Neural progenitor cell (in vitro differentiated cells): ENCODE data around the gene NAA20. TPM values are rescaled to one million over a fixed set of nuclear protein-coding genes. Genes with fewer than 3 reads are reported as not detected.

Source experiments
- DNase-seq: peaks from one replicate; pipeline ENCODE4 v3.0.0-alpha.2; 2016; ENCODE audit warnings: low spot score
- H2AFZ ChIP-seq: fragments of 200-600 bp; sonication (generic); replicated peaks from 2 replicates; pipeline ENCODE4 v1.6.1; 2016; ENCODE audit warnings: antibody characterized with exemption
- H3F3A ChIP-seq: fragments of 200-600 bp; sonication (generic); 2 replicates; pipeline ENCODE4 v1.6.1; 2016; ENCODE audit warnings: antibody characterized with exemption, low read depth
- H3K27ac ChIP-seq: fragments of 200-600 bp; sonication (generic); 2 replicates; pipeline ENCODE4 v1.5.1; 2016; ENCODE audit warnings: mild to moderate bottlenecking
- H3K27me3 ChIP-seq: fragments of 200-600 bp; sonication (generic); 2 replicates; pipeline ENCODE4 v1.6.1; 2016; ENCODE audit warnings: mild to moderate bottlenecking, moderate library complexity
- H3K36me3 ChIP-seq: fragments of 200-600 bp; sonication (generic); 2 replicates; pipeline ENCODE4 v1.5.1; 2016
- H3K4me1 ChIP-seq: fragments of 200-600 bp; sonication (generic); 2 replicates; pipeline ENCODE4 v1.6.1; 2016; ENCODE audit warnings: mixed run types
- H3K4me2 ChIP-seq: fragments of 200-600 bp; sonication (generic); 2 replicates; pipeline ENCODE4 v1.6.1; 2016
- H3K4me3 ChIP-seq: fragments of 200-600 bp; sonication (generic); 2 replicates; pipeline ENCODE4 v1.5.1; 2016
- H3K79me2 ChIP-seq: fragments of 200-600 bp; sonication (generic); 2 replicates; pipeline ENCODE4 v1.6.1; 2016; ENCODE audit warnings: low read depth
- H3K9ac ChIP-seq: fragments of 200-600 bp; sonication (generic); 2 replicates; pipeline ENCODE4 v1.6.1; 2016
- H3K9me3 ChIP-seq: fragments of 200-600 bp; sonication (generic); 2 replicates; pipeline ENCODE4 v1.5.1; 2016; ENCODE audit warnings: low read depth
- H4K20me1 ChIP-seq: fragments of 200-600 bp; sonication (generic); 2 replicates; pipeline ENCODE4 v1.6.1; 2016; ENCODE audit warnings: low read depth
- H3K27ac Mint-ChIP-seq: 3 replicates; pipeline ENCODE4 v1.8.0; 2021; ENCODE audit warnings: mixed read lengths
- H3K27me3 Mint-ChIP-seq: 2 replicates; pipeline ENCODE4 v1.8.0; 2022; ENCODE audit warnings: low read depth, mild to moderate bottlenecking, inconsistent platforms, moderate library complexity, mixed read lengths; ENCODE audit not compliant: insufficient read depth
- H3K36me3 Mint-ChIP-seq: 3 replicates; pipeline ENCODE4 v1.8.0; 2021; ENCODE audit warnings: mixed read lengths
- H3K4me1 Mint-ChIP-seq: 3 replicates; pipeline ENCODE4 v1.8.0; 2021; ENCODE audit warnings: mixed read lengths
- H3K4me3 Mint-ChIP-seq: 3 replicates; pipeline ENCODE4 v1.8.0; 2021; ENCODE audit warnings: mild to moderate bottlenecking, moderate library complexity, mixed read lengths
- H3K9me3 Mint-ChIP-seq: 3 replicates; pipeline ENCODE4 v1.8.0; 2020; ENCODE audit warnings: mixed read lengths
- EZH2 ChIP-seq: fragments of 200-600 bp; sonication (generic); IDR thresholded peaks from 2 replicates; pipeline ENCODE4 v1.6.1; 2017; ENCODE audit warnings: antibody characterized with exemption, mild to moderate bottlenecking, moderate library complexity
- EZH2phosphoT487 ChIP-seq: fragments of 200-600 bp; sonication (generic); IDR thresholded peaks from 2 replicates; pipeline ENCODE4 v1.6.1; 2017; ENCODE audit warnings: antibody characterized with exemption
- total RNA-seq: library from RNA; depleted of rRNA; stranded (reverse); fragments of >200 nt; gene quantifications from 2 replicates; pipeline ENCODE4 v1.2.3, GENCODE V29; 2015; ENCODE audit warnings: low replicate concordance
- TF ChIP-seq, protein P1 (sequence below): fragments of 200-600 bp; sonication (generic); IDR thresholded peaks from 2 replicates; pipeline ENCODE4 v1.5.1; 2017; ENCODE audit warnings: antibody characterized with exemption, mild to moderate bottlenecking

NAA20 gene
- total RNA-seq, 1 donor from 2014 or later = 39.9 TPM

DNA sequence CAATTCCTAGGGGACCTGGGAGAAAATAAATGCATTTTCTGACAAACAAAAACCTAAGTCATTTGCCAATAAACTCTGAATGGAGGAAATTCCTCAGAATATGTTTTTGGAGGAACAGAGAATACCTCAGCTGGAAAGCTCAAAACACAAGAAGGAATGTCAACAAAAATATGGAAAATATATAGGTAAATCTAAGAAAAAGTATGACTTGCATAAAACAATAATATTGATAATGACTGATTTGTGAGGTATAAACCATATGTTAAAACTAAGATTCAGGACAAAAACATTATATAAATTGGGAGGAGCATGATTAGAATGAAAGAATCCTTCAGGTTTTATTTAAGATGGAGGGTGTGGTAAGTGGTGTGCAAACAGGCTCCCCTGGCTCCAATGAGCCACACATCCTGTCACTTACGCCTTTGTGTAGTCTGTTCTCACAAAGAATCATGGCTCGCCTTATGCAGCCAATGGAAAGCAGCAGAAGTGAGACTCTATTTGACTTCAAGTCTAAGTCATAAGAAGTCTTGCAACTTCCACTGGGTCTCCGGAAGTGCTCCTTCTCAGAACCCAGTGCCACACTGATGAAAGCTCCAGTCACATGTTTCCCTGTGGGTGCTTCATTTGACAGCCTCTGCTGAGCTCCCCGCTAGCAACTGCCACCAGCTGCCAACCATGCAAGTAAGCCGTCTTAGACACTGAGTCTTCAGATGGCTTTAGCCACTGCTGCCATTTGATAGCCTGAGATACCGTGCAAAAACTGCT is 43.3 kb downstream of the NAA20 start:
- no peaks in the 10 kb centered on the region for H4K20me1 ChIP-seq
- H3K36me3 ChIP-seq = no peaks in the 10 kb centered on the region
- no peaks in the 10 kb centered on the region for H3K27me3 ChIP-seq
- H2AFZ ChIP-seq = peak overlapping the region; percentile 17
- H3K4me1 ChIP-seq = no peaks in the 10 kb centered on the region
- H3K4me3 ChIP-seq = no peak overlapping the region
- no peaks in the 10 kb centered on the region for H3K9me3 ChIP-seq
- Mint-ChIP-seq H3K27me3 (no peaks in the 10 kb centered on the region), H3K4me1 (no peaks in the 10 kb centered on the region), H3K4me3 (no peak overlapping the region), H3K36me3 (no peaks in the 10 kb centered on the region), H3K27ac (no peak overlapping the region), H3K9me3 (no peaks in the 10 kb centered on the region)
- no peak for DNase-seq
- H3K79me2 ChIP-seq = no peaks in the 10 kb centered on the region
- H3F3A ChIP-seq = no peaks in the 10 kb centered on the region
- no peak for TF ChIP-seq EZH2
- TF ChIP-seq EZH2phosphoT487 = no peak
- TF ChIP-seq, protein P1, sequence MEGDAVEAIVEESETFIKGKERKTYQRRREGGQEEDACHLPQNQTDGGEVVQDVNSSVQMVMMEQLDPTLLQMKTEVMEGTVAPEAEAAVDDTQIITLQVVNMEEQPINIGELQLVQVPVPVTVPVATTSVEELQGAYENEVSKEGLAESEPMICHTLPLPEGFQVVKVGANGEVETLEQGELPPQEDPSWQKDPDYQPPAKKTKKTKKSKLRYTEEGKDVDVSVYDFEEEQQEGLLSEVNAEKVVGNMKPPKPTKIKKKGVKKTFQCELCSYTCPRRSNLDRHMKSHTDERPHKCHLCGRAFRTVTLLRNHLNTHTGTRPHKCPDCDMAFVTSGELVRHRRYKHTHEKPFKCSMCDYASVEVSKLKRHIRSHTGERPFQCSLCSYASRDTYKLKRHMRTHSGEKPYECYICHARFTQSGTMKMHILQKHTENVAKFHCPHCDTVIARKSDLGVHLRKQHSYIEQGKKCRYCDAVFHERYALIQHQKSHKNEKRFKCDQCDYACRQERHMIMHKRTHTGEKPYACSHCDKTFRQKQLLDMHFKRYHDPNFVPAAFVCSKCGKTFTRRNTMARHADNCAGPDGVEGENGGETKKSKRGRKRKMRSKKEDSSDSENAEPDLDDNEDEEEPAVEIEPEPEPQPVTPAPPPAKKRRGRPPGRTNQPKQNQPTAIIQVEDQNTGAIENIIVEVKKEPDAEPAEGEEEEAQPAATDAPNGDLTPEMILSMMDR = no peak
- H3K9ac ChIP-seq = no peak overlapping the region
- no peak overlapping the region for H3K4me2 ChIP-seq
- H3K27ac ChIP-seq = no peak overlapping the region

- no peak for DNase-seq
- H3K9ac ChIP-seq = no peak overlapping the region
- H3K27me3 Mint-ChIP-seq = peaks cover 2% of the 10 kb centered on the region
These were observed 47.0 kb downstream of the NAA20 start for GRCh38 chr20:20063941-20064702.

GRCh38 chr20:20065361-20065760 is 48.2 kb downstream of the NAA20 start:
- Mint-ChIP-seq H3K4me3 (no peak overlapping the region), H3K27ac (no peak overlapping the region), H3K4me1 (no peaks in the 10 kb centered on the region), H3K36me3 (no peaks in the 10 kb centered on the region), H3K9me3 (no peaks in the 10 kb centered on the region), H3K27me3 (peaks cover 2% of the 10 kb centered on the region)
- Histone ChIP-seq H3K9ac (no peak overlapping the region), H3K27me3 (no peaks in the 10 kb centered on the region), H3K27ac (no peak overlapping the region), H3K4me1 (no peaks in the 10 kb centered on the region), H3K9me3 (no peaks in the 10 kb centered on the region), H3K4me3 (no peak overlapping the region), H3F3A (no peaks in the 10 kb centered on the region), H4K20me1 (no peaks in the 10 kb centered on the region), H3K79me2 (no peaks in the 10 kb centered on the region), H2AFZ (no peak overlapping the region), H3K36me3 (no peaks in the 10 kb centered on the region), H3K4me2 (no peak overlapping the region)
- no peak for DNase-seq
- TF ChIP-seq EZH2 (no peak), EZH2phosphoT487 (no peak)
- TF ChIP-seq, protein P1 = no peak

More at GRCh38 chr20:20063941-20064702, 47.0 kb downstream of the NAA20 start:
- no peaks in the 10 kb centered on the region for H3K9me3 ChIP-seq
- H3K4me2 ChIP-seq = no peak overlapping the region
- TF ChIP-seq EZH2phosphoT487 (no peak), EZH2 (no peak)
- TF ChIP-seq, protein P1 = no peak
- no peaks in the 10 kb centered on the region for H3K4me1 ChIP-seq
- H3K27ac Mint-ChIP-seq = no peak overlapping the region
- no peak overlapping the region for H2AFZ ChIP-seq
- no peak overlapping the region for H3K4me3 ChIP-seq
- H3K27me3 ChIP-seq = no peaks in the 10 kb centered on the region
- H3K36me3 ChIP-seq = no peaks in the 10 kb centered on the region
- H3K9me3 Mint-ChIP-seq = no peaks in the 10 kb centered on the region
- H3F3A ChIP-seq = no peaks in the 10 kb centered on the region
- no peaks in the 10 kb centered on the region for H3K4me1 Mint-ChIP-seq
- H3K36me3 Mint-ChIP-seq = no peaks in the 10 kb centered on the region
- no peak overlapping the region for H3K27ac ChIP-seq
- no peaks in the 10 kb centered on the region for H4K20me1 ChIP-seq
- no peaks in the 10 kb centered on the region for H3K79me2 ChIP-seq
- no peak overlapping the region for H3K4me3 Mint-ChIP-seq
